Neural cell (in vitro differentiated cells): ENCODE results near the gene RBM34.

ENCODE experiments used
- EP300 ChIP-seq: fragments of 450-650 bp; conservative IDR thresholded peaks from 2 replicates; pipeline ENCODE4 v1.6.1; 2014; ENCODE audit warnings: antibody characterized with exemption, mild to moderate bottlenecking, moderate library complexity; ENCODE audit not compliant: poor library complexity, severe bottlenecking
- EZH2 ChIP-seq: fragments of 200-600, 300-800 bp; shearing (Covaris generic), sonication (generic); IDR thresholded peaks from 2 replicates; pipeline ENCODE4 v1.6.1; 2014; ENCODE audit warnings: antibody characterized with exemption, low read length, borderline replicate concordance, mild to moderate bottlenecking; ENCODE audit not compliant: insufficient read depth, poor library complexity, severe bottlenecking
- POLR2AphosphoS5 ChIP-seq: IDR thresholded peaks from 2 replicates; pipeline ENCODE4 v1.6.1; 2012
- RAD21 ChIP-seq: fragments of 450-650 bp; conservative IDR thresholded peaks from 2 replicates; pipeline ENCODE4 v1.6.1; 2014; ENCODE audit warnings: antibody characterized with exemption, mild to moderate bottlenecking, moderate library complexity
- TAF1 ChIP-seq: IDR thresholded peaks from 2 replicates; pipeline ENCODE4 v1.6.1; 2012; ENCODE audit warnings: low read depth
- TF ChIP-seq, protein P1 (sequence below): fragments of 450-650 bp; IDR thresholded peaks from 2 replicates; pipeline ENCODE4 v1.5.1; 2014; ENCODE audit warnings: antibody characterized with exemption, mild to moderate bottlenecking, moderate library complexity; ENCODE audit not compliant: poor library complexity, severe bottlenecking
- TF ChIP-seq, protein P2 (sequence below): IDR thresholded peaks from 2 replicates; pipeline ENCODE4 v1.6.1; 2012; ENCODE audit warnings: borderline replicate concordance

DNA sequence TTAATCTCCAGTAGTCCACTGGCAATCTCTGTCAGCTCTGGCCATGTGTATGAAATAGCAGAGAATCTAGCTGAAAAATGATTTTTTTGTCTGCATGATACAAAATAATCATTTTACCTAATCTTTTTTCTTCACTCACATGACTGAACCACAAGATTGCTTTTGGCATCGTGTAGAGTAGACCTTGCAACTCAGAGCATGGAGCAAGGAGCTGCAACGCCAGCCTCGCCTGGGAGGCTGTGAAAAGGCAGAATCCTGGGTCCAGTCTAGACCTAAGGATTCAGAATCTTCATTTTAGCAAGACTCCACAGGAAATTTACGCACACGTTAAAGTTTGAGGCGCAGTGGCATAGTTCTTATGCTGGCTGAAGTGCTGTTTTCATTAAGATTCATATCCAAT is 72.6 kb downstream of the RBM34 start:
- TF ChIP-seq, protein P1, sequence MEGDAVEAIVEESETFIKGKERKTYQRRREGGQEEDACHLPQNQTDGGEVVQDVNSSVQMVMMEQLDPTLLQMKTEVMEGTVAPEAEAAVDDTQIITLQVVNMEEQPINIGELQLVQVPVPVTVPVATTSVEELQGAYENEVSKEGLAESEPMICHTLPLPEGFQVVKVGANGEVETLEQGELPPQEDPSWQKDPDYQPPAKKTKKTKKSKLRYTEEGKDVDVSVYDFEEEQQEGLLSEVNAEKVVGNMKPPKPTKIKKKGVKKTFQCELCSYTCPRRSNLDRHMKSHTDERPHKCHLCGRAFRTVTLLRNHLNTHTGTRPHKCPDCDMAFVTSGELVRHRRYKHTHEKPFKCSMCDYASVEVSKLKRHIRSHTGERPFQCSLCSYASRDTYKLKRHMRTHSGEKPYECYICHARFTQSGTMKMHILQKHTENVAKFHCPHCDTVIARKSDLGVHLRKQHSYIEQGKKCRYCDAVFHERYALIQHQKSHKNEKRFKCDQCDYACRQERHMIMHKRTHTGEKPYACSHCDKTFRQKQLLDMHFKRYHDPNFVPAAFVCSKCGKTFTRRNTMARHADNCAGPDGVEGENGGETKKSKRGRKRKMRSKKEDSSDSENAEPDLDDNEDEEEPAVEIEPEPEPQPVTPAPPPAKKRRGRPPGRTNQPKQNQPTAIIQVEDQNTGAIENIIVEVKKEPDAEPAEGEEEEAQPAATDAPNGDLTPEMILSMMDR = no peak
- TF ChIP-seq RAD21 (no peak), EZH2 (no peak), EP300 (no peak), TAF1 (no peak), POLR2AphosphoS5 (no peak)
- TF ChIP-seq, protein P2, sequence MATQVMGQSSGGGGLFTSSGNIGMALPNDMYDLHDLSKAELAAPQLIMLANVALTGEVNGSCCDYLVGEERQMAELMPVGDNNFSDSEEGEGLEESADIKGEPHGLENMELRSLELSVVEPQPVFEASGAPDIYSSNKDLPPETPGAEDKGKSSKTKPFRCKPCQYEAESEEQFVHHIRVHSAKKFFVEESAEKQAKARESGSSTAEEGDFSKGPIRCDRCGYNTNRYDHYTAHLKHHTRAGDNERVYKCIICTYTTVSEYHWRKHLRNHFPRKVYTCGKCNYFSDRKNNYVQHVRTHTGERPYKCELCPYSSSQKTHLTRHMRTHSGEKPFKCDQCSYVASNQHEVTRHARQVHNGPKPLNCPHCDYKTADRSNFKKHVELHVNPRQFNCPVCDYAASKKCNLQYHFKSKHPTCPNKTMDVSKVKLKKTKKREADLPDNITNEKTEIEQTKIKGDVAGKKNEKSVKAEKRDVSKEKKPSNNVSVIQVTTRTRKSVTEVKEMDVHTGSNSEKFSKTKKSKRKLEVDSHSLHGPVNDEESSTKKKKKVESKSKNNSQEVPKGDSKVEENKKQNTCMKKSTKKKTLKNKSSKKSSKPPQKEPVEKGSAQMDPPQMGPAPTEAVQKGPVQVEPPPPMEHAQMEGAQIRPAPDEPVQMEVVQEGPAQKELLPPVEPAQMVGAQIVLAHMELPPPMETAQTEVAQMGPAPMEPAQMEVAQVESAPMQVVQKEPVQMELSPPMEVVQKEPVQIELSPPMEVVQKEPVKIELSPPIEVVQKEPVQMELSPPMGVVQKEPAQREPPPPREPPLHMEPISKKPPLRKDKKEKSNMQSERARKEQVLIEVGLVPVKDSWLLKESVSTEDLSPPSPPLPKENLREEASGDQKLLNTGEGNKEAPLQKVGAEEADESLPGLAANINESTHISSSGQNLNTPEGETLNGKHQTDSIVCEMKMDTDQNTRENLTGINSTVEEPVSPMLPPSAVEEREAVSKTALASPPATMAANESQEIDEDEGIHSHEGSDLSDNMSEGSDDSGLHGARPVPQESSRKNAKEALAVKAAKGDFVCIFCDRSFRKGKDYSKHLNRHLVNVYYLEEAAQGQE = no peak
